ENCODE data around the gene MESD. TPM values are rescaled to one million over a fixed set of nuclear protein-coding genes. Genes with fewer than 3 reads are reported as not detected.

The MESD gene
- total RNA-seq, 1 experiment from 2014 or later = 21.2 TPM

DNA sequence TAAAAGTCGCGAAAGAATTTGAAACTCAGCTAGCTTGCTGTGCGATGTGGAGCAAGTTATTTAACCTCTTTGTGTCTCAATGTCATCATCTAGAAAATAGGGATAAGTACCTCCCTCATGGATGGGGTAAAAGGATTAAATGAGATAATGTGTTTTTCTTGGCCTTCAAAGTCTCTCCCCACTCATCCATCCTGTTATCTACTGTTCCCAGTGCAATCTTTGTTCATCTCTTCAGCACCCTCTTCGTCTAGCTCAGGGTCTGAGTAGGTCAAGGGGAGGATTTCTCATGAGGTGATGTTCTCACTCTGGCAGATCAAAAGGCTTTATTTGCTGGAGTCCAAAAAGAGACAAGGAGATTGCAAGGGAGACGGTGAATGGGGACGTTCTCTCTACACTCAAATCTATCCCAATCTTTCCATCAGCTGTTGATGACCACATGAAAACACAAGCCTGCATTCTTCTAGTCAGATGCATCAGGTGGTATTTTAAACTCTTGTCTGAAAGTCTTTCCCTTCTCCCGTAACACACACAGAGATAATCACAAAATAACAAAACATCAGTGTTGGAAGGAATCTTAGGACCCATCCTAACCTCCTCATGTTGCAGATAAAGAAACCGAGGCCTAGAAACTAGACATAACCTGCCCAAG lies 1.3 kb downstream of the MESD start:
- H2AFZ ChIP-seq (ENCODE audit: low read length) = no peak overlapping the region
- peak overlapping the region; percentile 80 for H3K9ac ChIP-seq (ENCODE audit: low read length)
- H3K9me3 ChIP-seq (ENCODE audit: low read length) = no peaks in the 10 kb centered on the region
- H3K4me1 ChIP-seq (ENCODE audit: insufficient read depth, low read length) = peaks cover 28% of the 10 kb centered on the region
- TF ChIP-seq EZH2 (IDR thresholded peaks at IDR 0.05; ENCODE audit: low read length, unreplicated experiment) (no peak), EZH2phosphoT487 (IDR thresholded peaks at IDR 0.05; ENCODE audit: borderline replicate concordance, low read length) (no peak)
- TF ChIP-seq, protein P1, sequence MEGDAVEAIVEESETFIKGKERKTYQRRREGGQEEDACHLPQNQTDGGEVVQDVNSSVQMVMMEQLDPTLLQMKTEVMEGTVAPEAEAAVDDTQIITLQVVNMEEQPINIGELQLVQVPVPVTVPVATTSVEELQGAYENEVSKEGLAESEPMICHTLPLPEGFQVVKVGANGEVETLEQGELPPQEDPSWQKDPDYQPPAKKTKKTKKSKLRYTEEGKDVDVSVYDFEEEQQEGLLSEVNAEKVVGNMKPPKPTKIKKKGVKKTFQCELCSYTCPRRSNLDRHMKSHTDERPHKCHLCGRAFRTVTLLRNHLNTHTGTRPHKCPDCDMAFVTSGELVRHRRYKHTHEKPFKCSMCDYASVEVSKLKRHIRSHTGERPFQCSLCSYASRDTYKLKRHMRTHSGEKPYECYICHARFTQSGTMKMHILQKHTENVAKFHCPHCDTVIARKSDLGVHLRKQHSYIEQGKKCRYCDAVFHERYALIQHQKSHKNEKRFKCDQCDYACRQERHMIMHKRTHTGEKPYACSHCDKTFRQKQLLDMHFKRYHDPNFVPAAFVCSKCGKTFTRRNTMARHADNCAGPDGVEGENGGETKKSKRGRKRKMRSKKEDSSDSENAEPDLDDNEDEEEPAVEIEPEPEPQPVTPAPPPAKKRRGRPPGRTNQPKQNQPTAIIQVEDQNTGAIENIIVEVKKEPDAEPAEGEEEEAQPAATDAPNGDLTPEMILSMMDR (conservative IDR thresholded peaks at IDR 0.05; ENCODE audit: low read depth, low read length) = no peak
- H3K79me2 ChIP-seq (ENCODE audit: low read length) = peaks cover 62% of the 10 kb centered on the region
- H4K20me1 ChIP-seq (ENCODE audit: low read length) = peaks cover 22% of the 10 kb centered on the region; the same call in 1 of the 2 replicates
- no peaks in the 10 kb centered on the region for H3F3A ChIP-seq (ENCODE audit: low read length, unreplicated experiment)
- BruUV-seq (replicated peaks) = TSS peak; percentile 54
- H3K36me3 ChIP-seq (ENCODE audit: low read depth, low read length) = no peaks in the 10 kb centered on the region; the same call in 1 of the 2 replicates
- ATAC-seq (no peak), DNase-seq (no peak)
- ChIA-PET POLR2A (ENCODE audit: unreplicated experiment) (no interaction called here), CTCF (no interaction called here)
- peak overlapping the region; percentile 89 for H3K4me3 ChIP-seq (ENCODE audit: low read length)
- H3K27ac ChIP-seq (ENCODE audit: low read length) = no peak overlapping the region
- peak overlapping the region; percentile 94 for H3K4me2 ChIP-seq (ENCODE audit: low read length)
- no peaks in the 10 kb centered on the region for H3K9me2 ChIP-seq (replicated peaks; ENCODE audit: low read length)
- no peaks in the 10 kb centered on the region for H3K27me3 ChIP-seq (ENCODE audit: low read length)
- intact Hi-C loops (cut with micrococcal nuclease) = no loop called here

DNA sequence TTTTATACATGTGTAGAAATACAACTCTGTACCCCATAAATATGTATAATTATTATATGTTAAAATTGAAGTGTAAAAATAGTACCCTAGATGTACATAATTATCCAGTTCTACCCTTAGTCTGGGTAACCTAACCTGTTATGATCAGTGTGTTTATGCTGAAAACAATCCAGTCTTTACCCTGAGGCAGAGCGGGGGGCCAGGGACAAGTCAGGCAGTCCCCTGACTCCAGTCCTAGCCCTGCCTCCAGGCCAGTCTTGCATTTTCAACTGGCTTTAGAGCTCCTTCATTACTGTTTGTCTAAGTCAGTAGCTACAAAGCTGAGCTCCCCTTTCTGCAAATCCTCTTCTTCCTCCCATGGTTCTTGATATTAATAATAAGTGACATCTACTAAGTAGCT lies 3.1 kb downstream of the MESD start:
- H2AFZ ChIP-seq (ENCODE audit: low read length) = no peak overlapping the region
- H3K36me3 ChIP-seq (ENCODE audit: low read depth, low read length) = no peaks in the 10 kb centered on the region; the same call in 1 of the 2 replicates
- H3K9me3 ChIP-seq (ENCODE audit: low read length) = no peaks in the 10 kb centered on the region
- ATAC-seq = no peak
- no peak overlapping the region for H3K27ac ChIP-seq (ENCODE audit: low read length)
- TF ChIP-seq EZH2phosphoT487 (IDR thresholded peaks at IDR 0.05; ENCODE audit: borderline replicate concordance, low read length) (no peak), EZH2 (IDR thresholded peaks at IDR 0.05; ENCODE audit: low read length, unreplicated experiment) (no peak)
- TF ChIP-seq, protein P1 (conservative IDR thresholded peaks at IDR 0.05; ENCODE audit: low read depth, low read length) = no peak
- no peak overlapping the region for H3K9ac ChIP-seq (ENCODE audit: low read length)
- peaks cover 76% of the 10 kb centered on the region for H3K79me2 ChIP-seq (ENCODE audit: low read length)
- BruUV-seq (replicated peaks) = no TSS peak
- ChIA-PET CTCF (no interaction called here), POLR2A (ENCODE audit: unreplicated experiment) (no interaction called here)
- H3K27me3 ChIP-seq (ENCODE audit: low read length) = no peaks in the 10 kb centered on the region
- H3K4me1 ChIP-seq (ENCODE audit: insufficient read depth, low read length) = peaks cover 28% of the 10 kb centered on the region
- peak overlapping the region; percentile 44 for H3K4me2 ChIP-seq (ENCODE audit: low read length)
- H4K20me1 ChIP-seq (ENCODE audit: low read length) = peaks cover 22% of the 10 kb centered on the region; the same call in 1 of the 2 replicates
- intact Hi-C loops (cut with micrococcal nuclease) = no loop called here
- no peak overlapping the region for H3K4me3 ChIP-seq (ENCODE audit: low read length)
- no peaks in the 10 kb centered on the region for H3F3A ChIP-seq (ENCODE audit: low read length, unreplicated experiment)
- no peak for DNase-seq
- no peaks in the 10 kb centered on the region for H3K9me2 ChIP-seq (replicated peaks; ENCODE audit: low read length)

DNA sequence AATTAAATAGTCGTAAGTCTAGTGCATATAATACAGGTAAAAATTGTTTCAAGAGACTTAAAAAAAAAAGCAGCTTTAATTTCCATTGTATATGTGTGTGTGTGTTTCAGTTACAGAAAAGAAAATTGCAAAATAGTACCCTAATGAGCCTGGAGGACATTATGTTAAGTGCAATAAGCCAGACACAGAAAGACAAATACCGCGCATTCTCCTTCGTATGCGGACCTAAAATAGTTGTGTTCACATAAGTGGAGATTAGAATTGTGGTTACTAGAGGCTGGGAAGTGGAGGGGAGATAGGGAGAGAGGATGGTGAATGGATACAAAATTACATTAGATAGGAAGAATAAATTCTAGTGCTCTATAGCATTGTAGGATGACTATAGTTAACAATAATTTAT lies 3.6 kb downstream of the MESD start:
- H3K4me2 ChIP-seq (ENCODE audit: low read length) = no peak overlapping the region
- H2AFZ ChIP-seq (ENCODE audit: low read length) = no peak overlapping the region
- TF ChIP-seq, protein P1 (conservative IDR thresholded peaks at IDR 0.05; ENCODE audit: low read depth, low read length) = no peak
- TF ChIP-seq EZH2 (IDR thresholded peaks at IDR 0.05; ENCODE audit: low read length, unreplicated experiment) (no peak), EZH2phosphoT487 (IDR thresholded peaks at IDR 0.05; ENCODE audit: borderline replicate concordance, low read length) (no peak)
- H3K9me2 ChIP-seq (replicated peaks; ENCODE audit: low read length) = no peaks in the 10 kb centered on the region
- H3F3A ChIP-seq (ENCODE audit: low read length, unreplicated experiment) = no peaks in the 10 kb centered on the region
- peaks cover 76% of the 10 kb centered on the region for H3K79me2 ChIP-seq (ENCODE audit: low read length)
- no peak overlapping the region for H3K9ac ChIP-seq (ENCODE audit: low read length)
- peaks cover 22% of the 10 kb centered on the region; the same call in 1 of the 2 replicates for H4K20me1 ChIP-seq (ENCODE audit: low read length)
- intact Hi-C loops (cut with micrococcal nuclease) = no loop called here
- no peak for DNase-seq
- CTCF ChIA-PET = no interaction called here
- no peak overlapping the region for H3K27ac ChIP-seq (ENCODE audit: low read length)
- H3K36me3 ChIP-seq (ENCODE audit: low read depth, low read length) = no peaks in the 10 kb centered on the region; the same call in 1 of the 2 replicates
- no TSS peak for BruUV-seq (replicated peaks)
- no peak for ATAC-seq
- POLR2A ChIA-PET (ENCODE audit: unreplicated experiment) = no interaction called here
- H3K4me1 ChIP-seq (ENCODE audit: insufficient read depth, low read length) = peaks cover 28% of the 10 kb centered on the region
- no peaks in the 10 kb centered on the region for H3K27me3 ChIP-seq (ENCODE audit: low read length)
- no peaks in the 10 kb centered on the region for H3K9me3 ChIP-seq (ENCODE audit: low read length)
- no peak overlapping the region for H3K4me3 ChIP-seq (ENCODE audit: low read length)

Data from PC-3 (cell line).